ENCODE results near the gene SLC35F5.

Gene SLC35F5

GRCh38 chr2:113768770-113769169 is 12.3 kb upstream of the SLC35F5 start:
- no peaks in the 10 kb centered on the region for H3K79me2 ChIP-seq (ENCODE audit: insufficient read depth, low read depth)
- H3K27ac ChIP-seq = no peak overlapping the region
- TF ChIP-seq CTCF (conservative IDR thresholded peaks at IDR 0.05; ENCODE audit: low read depth, low read length) = no peak
- no peaks in the 10 kb centered on the region for H3K4me1 ChIP-seq (ENCODE audit: low read depth, poor library complexity, severe bottlenecking)
- H3K4me3 ChIP-seq (IDR thresholded peaks at IDR 0.05; ENCODE audit: insufficient read depth, low read depth, low read length) = no peak overlapping the region
- no peaks in the 10 kb centered on the region for H3K27me3 ChIP-seq (ENCODE audit: insufficient read depth, low read depth)
- no peak overlapping the region for H2AFZ ChIP-seq (ENCODE audit: low read depth)
- H3K9ac ChIP-seq = no peak overlapping the region
- H3K36me3 ChIP-seq (ENCODE audit: insufficient read depth) = no peaks in the 10 kb centered on the region
- H4K20me1 ChIP-seq (ENCODE audit: insufficient read depth) = no peaks in the 10 kb centered on the region
- no peak overlapping the region for H3K4me2 ChIP-seq

- no peak overlapping the region for H3K4me2 ChIP-seq
- H4K20me1 ChIP-seq (ENCODE audit: insufficient read depth) = no peaks in the 10 kb centered on the region
- H3K27ac ChIP-seq = no peak overlapping the region
- no peak overlapping the region for H3K4me3 ChIP-seq (IDR thresholded peaks at IDR 0.05; ENCODE audit: insufficient read depth, low read depth, low read length)
- H3K4me1 ChIP-seq (ENCODE audit: low read depth, poor library complexity, severe bottlenecking) = no peaks in the 10 kb centered on the region
- no peaks in the 10 kb centered on the region for H3K27me3 ChIP-seq (ENCODE audit: insufficient read depth, low read depth)
- H3K36me3 ChIP-seq (ENCODE audit: insufficient read depth) = no peaks in the 10 kb centered on the region
- no peak for TF ChIP-seq CTCF (conservative IDR thresholded peaks at IDR 0.05; ENCODE audit: low read depth, low read length)
- H3K9ac ChIP-seq = no peak overlapping the region
- no peaks in the 10 kb centered on the region for H3K79me2 ChIP-seq (ENCODE audit: insufficient read depth, low read depth)
- no peak overlapping the region for H2AFZ ChIP-seq (ENCODE audit: low read depth)
Measured at GRCh38 chr2:113767811-113768460, 11.5 kb upstream of the SLC35F5 start.

GRCh38 chr2:113765276-113765675 is 8.8 kb upstream of the SLC35F5 start:
- Histone ChIP-seq H3K9ac (no peak overlapping the region), H3K27me3 (ENCODE audit: insufficient read depth, low read depth) (no peaks in the 10 kb centered on the region), H3K36me3 (ENCODE audit: insufficient read depth) (no peaks in the 10 kb centered on the region), H4K20me1 (ENCODE audit: insufficient read depth) (no peaks in the 10 kb centered on the region), H3K4me2 (no peak overlapping the region), H3K79me2 (ENCODE audit: insufficient read depth, low read depth) (no peaks in the 10 kb centered on the region), H3K4me3 (IDR thresholded peaks at IDR 0.05; ENCODE audit: insufficient read depth, low read depth, low read length) (no peak overlapping the region), H3K27ac (no peak overlapping the region), H3K4me1 (ENCODE audit: low read depth, poor library complexity, severe bottlenecking) (no peaks in the 10 kb centered on the region), H2AFZ (ENCODE audit: low read depth) (no peak overlapping the region)
- no peak for TF ChIP-seq CTCF (conservative IDR thresholded peaks at IDR 0.05; ENCODE audit: low read depth, low read length)

GRCh38 chr2:113762377-113763118 is 6.1 kb upstream of the SLC35F5 start:
- Histone ChIP-seq H3K27me3 (ENCODE audit: insufficient read depth, low read depth) (no peaks in the 10 kb centered on the region), H3K9ac (no peak overlapping the region), H3K27ac (no peak overlapping the region), H3K36me3 (ENCODE audit: insufficient read depth) (no peaks in the 10 kb centered on the region), H2AFZ (ENCODE audit: low read depth) (no peak overlapping the region), H3K79me2 (ENCODE audit: insufficient read depth, low read depth) (no peaks in the 10 kb centered on the region), H3K4me3 (IDR thresholded peaks at IDR 0.05; ENCODE audit: insufficient read depth, low read depth, low read length) (no peak overlapping the region), H3K4me1 (ENCODE audit: low read depth, poor library complexity, severe bottlenecking) (no peaks in the 10 kb centered on the region), H3K4me2 (no peak overlapping the region), H4K20me1 (ENCODE audit: insufficient read depth) (no peaks in the 10 kb centered on the region)
- no peak for TF ChIP-seq CTCF (conservative IDR thresholded peaks at IDR 0.05; ENCODE audit: low read depth, low read length)
